H1 (cell line): Measurements from ENCODE around the gene PITPNC1. TPM values are rescaled to one million over a fixed set of nuclear protein-coding genes. Genes with fewer than 3 reads are reported as not detected.

Source experiments
- CTCF ChIA-PET: fragments of 300-600 bp; sonication (Branson Sonifier 250); formaldehyde crosslinking; loops from one replicate; lab custom pipeline; 2021; ENCODE audit not compliant: partially characterized antibody; lab: Charles Lee
- POLR2A ChIA-PET: fragments of 300-600 bp; sonication (Branson Sonifier 250); formaldehyde crosslinking; loops from one replicate; lab custom pipeline; 2021; ENCODE audit warnings: inconsistent platforms; ENCODE audit not compliant: partially characterized antibody; lab: Charles Lee
- DNase-seq, 2 experiments: peaks; one replicate each; pipeline versions ENCODE4 v3.0.0 to v3.0.0-alpha.2; 2010 to 2022; ENCODE audit warnings: low spot score in 2 of 2, low read depth in 1 of 2, mixed read lengths in 1 of 2
- FAIRE-seq: peaks from 2 replicates; lab custom pipeline; 2011; peaks lifted over from hg19 to GRCh38; lab: Jason Lieb, UNC
- H2AFZ ChIP-seq: 2 replicates; pipeline ENCODE4 v1.8.1; 2012; ENCODE audit warnings: low read length, inconsistent platforms
- H2AK5ac ChIP-seq: 2 replicates; pipeline ENCODE4 v1.6.1; 2013; ENCODE audit warnings: low read depth, low read length
- H2BK120ac ChIP-seq: replicated peaks from 2 replicates; pipeline ENCODE3; 2013; ENCODE audit warnings: low read depth, low read length, inconsistent platforms
- H2BK12ac ChIP-seq: 2 replicates; pipeline ENCODE4 v1.6.1; 2013; ENCODE audit warnings: low read depth, low read length
- H2BK15ac ChIP-seq: 2 replicates; pipeline ENCODE4 v1.6.1; 2013; ENCODE audit warnings: low read length
- H2BK20ac ChIP-seq: 2 replicates; pipeline ENCODE4 v1.6.1; 2013; ENCODE audit warnings: low read length
- H2BK5ac ChIP-seq: 2 replicates; pipeline ENCODE4 v1.6.1; 2013; ENCODE audit warnings: low read depth, low read length
- H3K14ac ChIP-seq: 2 replicates; pipeline ENCODE4 v1.6.1; 2013; ENCODE audit warnings: inconsistent platforms; ENCODE audit not compliant: insufficient read length
- H3K18ac ChIP-seq: 2 replicates; pipeline ENCODE4 v1.6.1; 2013; ENCODE audit warnings: low read length; ENCODE audit errors: extremely low read depth
- H3K23ac ChIP-seq: 2 replicates; pipeline ENCODE4 v1.6.1; 2013; ENCODE audit warnings: inconsistent platforms; ENCODE audit not compliant: insufficient read length
- H3K23me2 ChIP-seq: 2 replicates; pipeline ENCODE4 v1.6.1; 2013; ENCODE audit warnings: low read depth, low read length
- H3K27ac ChIP-seq: 2 replicates; pipeline ENCODE4 v1.6.1; 2011; ENCODE audit warnings: low read depth, low read length, inconsistent platforms
- H3K27me3 ChIP-seq, 4 experiments: replicated peaks in 1 of 4; 1 replicate in 1 of 4; 2 replicates in 3 of 4; pipeline versions ENCODE4 v1.6.1 to v1.8.1; 2011 to 2013; ENCODE audit warnings: low read length in 3 of 4, mild to moderate bottlenecking in 3 of 4, inconsistent platforms in 2 of 4, mixed read lengths in 2 of 4, moderate library complexity in 1 of 4; ENCODE audit not compliant: control insufficient read depth in 3 of 4, insufficient read depth in 3 of 4; ENCODE audit errors: extremely low read depth in 1 of 4
- H3K36me3 ChIP-seq, 4 experiments: 2 replicates each; pipeline versions ENCODE4 v1.6.1 to v1.8.1; 2011 to 2013; ENCODE audit warnings: mild to moderate bottlenecking in 4 of 4, low read length in 3 of 4, moderate library complexity in 2 of 4, control low read depth in 1 of 4, inconsistent platforms in 1 of 4; ENCODE audit not compliant: insufficient read depth in 4 of 4, control insufficient read depth in 2 of 4
- H3K4ac ChIP-seq: replicated peaks from 2 replicates; pipeline ENCODE3; 2013; ENCODE audit warnings: low read length, low read depth, mixed read lengths, inconsistent platforms; ENCODE audit not compliant: insufficient read length
- H3K4me1 ChIP-seq, 4 experiments: replicated peaks in 1 of 4; 1 replicate in 1 of 4; 2 replicates in 3 of 4; pipeline versions ENCODE4 v1.6.1 to v1.8.1; 2011 to 2013; ENCODE audit warnings: low read length in 3 of 4, inconsistent platforms in 2 of 4, mixed read lengths in 1 of 4; ENCODE audit not compliant: insufficient read depth in 4 of 4, control insufficient read depth in 3 of 4
- H3K4me2 ChIP-seq, 2 experiments: 2 replicates each; pipeline versions ENCODE4 v1.6.1 to v1.8.1; 2011 to 2013; ENCODE audit warnings: low read depth in 2 of 2, low read length in 2 of 2, control low read depth in 1 of 2, inconsistent platforms in 1 of 2, mild to moderate bottlenecking in 1 of 2; ENCODE audit not compliant: insufficient read depth in 1 of 2
- H3K4me3 ChIP-seq, 4 experiments: fragments of 200-600, 300-600 bp in 1 of 4; sonication (generic), shearing (Covaris generic), sonication (Bioruptor Twin) in 1 of 4; 2 replicates each; pipeline versions ENCODE4 v1.5.1 to v1.8.1; 2011 to 2016; ENCODE audit warnings: low read length in 4 of 4, low read depth in 3 of 4, control low read depth in 2 of 4, inconsistent platforms in 2 of 4, mild to moderate bottlenecking in 2 of 4, mixed read lengths in 1 of 4, moderate library complexity in 1 of 4; ENCODE audit not compliant: insufficient read depth in 2 of 4; ENCODE audit errors: extremely low read depth in 1 of 4
- H3K56ac ChIP-seq: replicated peaks from 2 replicates; pipeline ENCODE3; 2013; ENCODE audit warnings: low read depth, mild to moderate bottlenecking, mixed read lengths, low read length, inconsistent platforms; ENCODE audit not compliant: insufficient read length
- H3K79me1 ChIP-seq: 2 replicates; pipeline ENCODE4 v1.6.1; 2013; ENCODE audit warnings: low read depth, low read length, control low read depth
- H3K79me2 ChIP-seq, 2 experiments: 2 replicates each; pipeline versions ENCODE4 v1.6.1 to v1.8.1; 2012 to 2013; ENCODE audit warnings: low read length in 2 of 2, mild to moderate bottlenecking in 2 of 2, inconsistent platforms in 1 of 2; ENCODE audit not compliant: insufficient read depth in 2 of 2, control insufficient read depth in 1 of 2
- H3K9ac ChIP-seq, 4 experiments: replicated peaks in 1 of 4; 1 replicate in 1 of 4; 2 replicates in 3 of 4; pipeline versions ENCODE4 v1.6.1 to v1.8.1; 2011 to 2013; ENCODE audit warnings: low read depth in 3 of 4, low read length in 3 of 4, control low read depth in 2 of 4, mild to moderate bottlenecking in 2 of 4, moderate library complexity in 2 of 4, inconsistent platforms in 1 of 4; ENCODE audit errors: extremely low read depth in 1 of 4
- H3K9me3 ChIP-seq, 2 experiments: 2 replicates each; pipeline versions ENCODE4 v1.6.1 to v1.8.1; 2012 to 2013; ENCODE audit warnings: mild to moderate bottlenecking in 2 of 2, moderate library complexity in 2 of 2, control low read depth in 1 of 2, inconsistent platforms in 1 of 2, low read depth in 1 of 2, low read length in 1 of 2, mixed read lengths in 1 of 2; ENCODE audit not compliant: insufficient read depth in 2 of 2
- H4K20me1 ChIP-seq, 2 experiments: replicated peaks in 1 of 2; 2 replicates each; pipeline versions ENCODE3 to v1.8.1; 2011 to 2013; ENCODE audit warnings: inconsistent platforms in 2 of 2, low read length in 2 of 2, mild to moderate bottlenecking in 1 of 2; ENCODE audit not compliant: insufficient read depth in 2 of 2, control insufficient read depth in 1 of 2
- H4K5ac ChIP-seq: 2 replicates; pipeline ENCODE4 v1.6.1; 2013; ENCODE audit warnings: low read length, low read depth, mixed read lengths, inconsistent platforms; ENCODE audit not compliant: insufficient read length
- H4K8ac ChIP-seq: 2 replicates; pipeline ENCODE4 v1.8.0; 2013; ENCODE audit warnings: mild to moderate bottlenecking, moderate library complexity, low read length, inconsistent platforms; ENCODE audit not compliant: insufficient read depth; ENCODE audit errors: extremely low read depth
- H4K91ac ChIP-seq: replicated peaks from 2 replicates; pipeline ENCODE3; 2013; ENCODE audit warnings: low read length, mixed read lengths, inconsistent platforms; ENCODE audit not compliant: insufficient read length
- BCL11A ChIP-seq, 2 experiments: IDR thresholded peaks; one replicate each; pipeline ENCODE4 v1.6.1; 2011; ENCODE audit warnings: low read depth in 2 of 2, low read length in 2 of 2, mild to moderate bottlenecking in 2 of 2
- CBX5 ChIP-seq: fragments of 300-800, 300-1000 bp; sonication (generic); IDR thresholded peaks from 2 replicates; pipeline ENCODE4 v1.7.1; 2016; ENCODE audit warnings: antibody characterized with exemption, low read length, low read depth
- CTCF ChIP-seq, 3 experiments: IDR thresholded peaks; 1 replicate in 2 of 3; 2 replicates in 1 of 3; pipeline versions ENCODE4 v1.5.1 to v1.6.1; 2011; ENCODE audit warnings: low read length in 3 of 3, mild to moderate bottlenecking in 3 of 3, inconsistent platforms in 2 of 3, low read depth in 1 of 3, moderate library complexity in 1 of 3; ENCODE audit not compliant: insufficient read depth in 1 of 3; ENCODE audit errors: control extremely low read depth in 1 of 3
- HDAC6 ChIP-seq: IDR thresholded peaks from one replicate; pipeline ENCODE4 v1.7.1; 2012; ENCODE audit warnings: low read depth, mild to moderate bottlenecking, inconsistent platforms, low read length, moderate library complexity
- POLR2AphosphoS5 ChIP-seq: IDR thresholded peaks from 2 replicates; pipeline ENCODE4 v1.6.1; 2011; ENCODE audit warnings: low read depth, low read length
- RNF2 ChIP-seq: fragments of 200-900, 300-1000 bp; sonication (generic); IDR thresholded peaks from 2 replicates; pipeline ENCODE4 v1.7.1; 2016; ENCODE audit warnings: borderline replicate concordance, low read depth, mild to moderate bottlenecking, antibody characterized with exemption, low read length; ENCODE audit not compliant: poor library complexity, severe bottlenecking; ENCODE audit errors: missing control alignments
- RXRA ChIP-seq: IDR thresholded peaks from 2 replicates; pipeline ENCODE4 v1.6.1; 2011; ENCODE audit warnings: low read depth, mild to moderate bottlenecking, low read length, moderate library complexity; ENCODE audit not compliant: insufficient read depth
- SRF ChIP-seq: IDR thresholded peaks from 2 replicates; pipeline ENCODE4 v1.6.1; 2011; ENCODE audit warnings: mild to moderate bottlenecking, low read depth, low read length, moderate library complexity
- SUZ12 ChIP-seq: fragments of 200-600 bp; sonication (generic); IDR thresholded peaks from 2 replicates; pipeline ENCODE4 v1.6.1; 2012; ENCODE audit warnings: mild to moderate bottlenecking, inconsistent platforms, low read length, moderate library complexity, mixed read lengths
- WGBS, 2 experiments: shearing (Covaris generic) in 1 of 2; methylation state at CpG; one replicate each; pipeline versions ENCODE4 v1.1.6 to v1.1.7; 2013 to 2015; ENCODE audit warnings: low lambda C conversion rate in 2 of 2, mixed read lengths in 2 of 2, inconsistent platforms in 1 of 2, low coverage in 1 of 2, missing lambda C conversion rate in 1 of 2; ENCODE audit not compliant: insufficient replicate concordance in 2 of 2, insufficient coverage in 1 of 2, insufficient read length in 1 of 2; ENCODE audit errors: extremely low coverage in 1 of 2, missing lambda C conversion rate in 1 of 2; 5-methylcytosine and 5-hydroxymethylcytosine counted together
- polyA plus RNA-seq, 7 experiments: library from polyadenylated mRNA; depleted of rRNA in 3 of 7; stranded (reverse) in 5 of 7; unstranded in 2 of 7; fragments of >200 nt in 5 of 7; fragments of 200-250 nt in 2 of 7; gene quantifications; 1 replicate in 5 of 7; 2 replicates in 1 of 7; 4 replicates in 1 of 7; pipeline versions ENCODE4 v1.2.1 to v1.2.3, GENCODE V29; 2011 to 2013; ENCODE audit warnings: missing spikeins in 2 of 7, mixed read lengths in 2 of 7
- total RNA-seq: library from RNA; stranded (reverse); fragmentation: NEBNext Ultra II Directional; extraction: Animal tissue kit (Norgen Biotek cat#: 25700); gene quantifications from 2 replicates; pipeline ENCODE4 v1.2.1, GENCODE V29; 2021

The PITPNC1 gene
- total and polyA plus RNA-seq, 2 of the 8 experiments (the other 6 are each of a cell fraction or from before 2014, with no cell fraction given), result 17.6 to 54.7 TPM

- H4K8ac ChIP-seq, result no peak overlapping the region
- H2AK5ac ChIP-seq, result no peak overlapping the region
- ChIA-PET POLR2A (interaction anchor here (0.8 to 1.0 kb wide), 2 partner anchors 15 to 55 kb away, joined by 3 read pairs; no protein-coding TSS in a partner anchor), CTCF (interaction anchor here (0.8 to 3.0 kb wide), 4 partner anchors 14 to 170 kb away, joined by 3 to 8 read pairs (median 4); no protein-coding TSS in a partner anchor)
- no peaks in the 10 kb centered on the region for H3K23me2 ChIP-seq
- no peaks in the 10 kb centered on the region for H3K36me3 ChIP-seq
- no peaks in the 10 kb centered on the region for H3K27me3 ChIP-seq
- no peak overlapping the region for H3K23ac ChIP-seq
- H3K14ac ChIP-seq, result no peak overlapping the region
- peaks cover 0 to 40% of the 10 kb centered on the region in 2 experiments; a peak in 3 of 4 replicates for H3K79me2 ChIP-seq
- H2BK12ac ChIP-seq, result no peak overlapping the region
- no peak overlapping the region for H3K4ac ChIP-seq
- no peaks in the 10 kb centered on the region for H3K9me3 ChIP-seq
- no peak for FAIRE-seq
- no peak overlapping the region for H2BK5ac ChIP-seq
- no peak overlapping the region for H3K9ac ChIP-seq
- no peak overlapping the region for H2BK15ac ChIP-seq
- H3K4me3 ChIP-seq, result no peak overlapping the region
- H3K79me1 ChIP-seq, result peaks cover 4% of the 10 kb centered on the region; the same call in 1 of the 2 replicates
- no peak for TF ChIP-seq RNF2
- no peak for TF ChIP-seq RXRA
- TF ChIP-seq SUZ12, result no peak
- no peak for TF ChIP-seq CTCF (IDR thresholded peaks at IDR 0.05; ENCODE audit: control extremely low read depth in 1 of 3, insufficient read depth in 1 of 3, low read depth in 1 of 3, low read length in 3 of 3)
- no peak for TF ChIP-seq SRF
- no peak for TF ChIP-seq BCL11A (IDR thresholded peaks at IDR 0.05; ENCODE audit: low read depth in 2 of 2, low read length in 2 of 2)
- TF ChIP-seq CBX5, result no peak
- TF ChIP-seq POLR2AphosphoS5, result no peak
- no peak for TF ChIP-seq HDAC6
- H3K27ac ChIP-seq, result no peak overlapping the region
- H3K18ac ChIP-seq, result no peak overlapping the region
- DNase-seq, result no peak
- H4K5ac ChIP-seq, result no peak overlapping the region
- peaks cover 0 to 4% (median 0%) of the 10 kb centered on the region in 4 experiments; a peak in 2 of 7 replicates for H3K4me1 ChIP-seq
- H4K20me1 ChIP-seq, result peaks cover 0 to 3% of the 10 kb centered on the region in 2 experiments
- H4K91ac ChIP-seq, result no peak overlapping the region
- no peak overlapping the region for H2BK120ac ChIP-seq
- no peak overlapping the region for H3K4me2 ChIP-seq
- no peak overlapping the region for H2BK20ac ChIP-seq
- 94% methylated on average over 17 of the region's 21 CpGs; no CpG with 5 or more reads in 1 of the 2 experiments for WGBS, 2 experiments
- H2AFZ ChIP-seq, result no peak overlapping the region
- no peak overlapping the region for H3K56ac ChIP-seq
Observed at GRCh38 chr17:67433248-67433924, 56.3 kb downstream of the PITPNC1 start.
